GM12872 (cell line): ENCODE data around the gene PPFIBP1.

ENCODE experiments used
- CTCF ChIP-seq: IDR thresholded peaks from 3 replicates; pipeline ENCODE4 v1.5.1; 2011; ENCODE audit warnings: low read depth, mild to moderate bottlenecking, low read length, moderate library complexity; ENCODE audit not compliant: insufficient read depth

The PPFIBP1 gene

GRCh38 chr12:27521981-27522380, 2.0 kb upstream of the PPFIBP1 start:
- no peak for TF ChIP-seq CTCF

- no peak for TF ChIP-seq CTCF
Measured at GRCh38 chr12:27523305-27523641, 733 bp upstream of the PPFIBP1 start.

GRCh38 chr12:27524494-27524835, 459 bp downstream of the PPFIBP1 start:
- TF ChIP-seq CTCF: no peak

- no peak for TF ChIP-seq CTCF
Measured at GRCh38 chr12:27524839-27525753, 1.1 kb downstream of the PPFIBP1 start.

- no peak for TF ChIP-seq CTCF
Measured at GRCh38 chr12:27527512-27527911, 3.5 kb downstream of the PPFIBP1 start.

- TF ChIP-seq CTCF: no peak
Measured at GRCh38 chr12:27528788-27529187, 4.8 kb downstream of the PPFIBP1 start.

GRCh38 chr12:27530157-27530922, 6.3 kb downstream of the PPFIBP1 start:
- TF ChIP-seq CTCF: no peak
